ENCODE measurements around the gene CUTC. TPM values are rescaled to one million over a fixed set of nuclear protein-coding genes. Genes with fewer than 3 reads are reported as not detected.

The CUTC gene, protein sequence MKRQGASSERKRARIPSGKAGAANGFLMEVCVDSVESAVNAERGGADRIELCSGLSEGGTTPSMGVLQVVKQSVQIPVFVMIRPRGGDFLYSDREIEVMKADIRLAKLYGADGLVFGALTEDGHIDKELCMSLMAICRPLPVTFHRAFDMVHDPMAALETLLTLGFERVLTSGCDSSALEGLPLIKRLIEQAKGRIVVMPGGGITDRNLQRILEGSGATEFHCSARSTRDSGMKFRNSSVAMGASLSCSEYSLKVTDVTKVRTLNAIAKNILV
- total RNA-seq (10 to 100 TPM; 27.0 to 53.2 (median 37.7) TPM), polyA plus RNA-seq (10 to 100 TPM; 45.2 to 45.6 TPM)
- long read RNA-seq, donor 1, transcript CUTC-202 (9 exons, 1,346 nt): major isoform, 49 of 61 reads
- long read RNA-seq, donor 1, partial matches to known transcripts: 2 of 61 reads
- long read RNA-seq, donor 1, other reads (novel, unspliced or antisense): 8 of 61 reads
- long read RNA-seq, donor 2, transcript CUTC-202 (9 exons, 1,346 nt): major isoform, 190 of 216 reads
- long read RNA-seq, donor 2, partial matches to known transcripts: 4 of 216 reads
- long read RNA-seq, donor 2, other reads (novel, unspliced or antisense): 20 of 216 reads
- long read RNA-seq, donor 3, transcript CUTC-202 (9 exons, 1,346 nt): major isoform, 47 of 56 reads
- long read RNA-seq, donor 3, partial matches to known transcripts: 4 of 56 reads
- long read RNA-seq, donor 3, other reads (novel, unspliced or antisense): 4 of 56 reads

DNA sequence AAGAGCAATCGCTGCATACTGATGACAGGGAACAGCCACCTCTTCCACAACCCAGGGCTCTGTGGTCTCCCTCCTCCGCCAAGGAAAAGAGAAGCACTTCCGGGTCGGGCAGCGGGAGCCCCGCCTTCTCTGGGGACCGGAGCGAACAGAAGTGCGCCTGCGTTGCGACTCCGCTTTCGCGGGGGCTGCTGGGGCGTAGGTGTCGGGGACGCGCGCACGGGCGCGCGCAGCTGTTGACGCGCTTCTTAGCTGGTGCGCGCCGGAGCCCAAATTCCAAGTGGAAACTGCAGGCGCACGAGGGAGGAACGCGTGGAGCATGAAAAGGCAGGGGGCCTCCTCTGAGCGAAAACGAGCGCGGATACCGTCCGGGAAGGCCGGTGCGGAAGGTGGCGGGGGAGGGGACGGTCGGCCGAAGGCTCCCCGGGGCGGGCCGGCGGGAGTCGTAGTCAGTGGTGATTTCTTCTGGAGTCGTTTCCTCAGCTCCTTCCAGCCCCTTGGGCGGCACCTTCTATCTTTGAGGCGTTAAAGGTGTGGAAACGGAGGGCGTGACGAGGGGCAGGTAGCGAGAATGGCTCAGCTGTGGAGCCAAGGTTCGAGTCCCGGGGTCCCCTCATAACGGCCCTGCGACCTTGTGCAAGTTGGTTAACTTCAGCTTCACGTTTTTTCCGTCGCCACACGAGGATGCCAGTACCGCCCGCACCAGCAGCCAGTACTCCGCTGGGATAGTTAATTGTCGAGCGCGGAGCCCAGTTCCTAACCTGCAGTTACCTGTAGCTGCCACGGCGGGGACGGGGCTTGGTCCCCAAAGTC, at the start of gene CUTC, which contains the start of gene COX15:
CUTC (plus strand) TSS at position 202 of the 810 bp plus-strand sequence; CDS start at position 317, 115 bp downstream.
COX15 (minus strand) TSS at position 95 of the 810 bp plus-strand sequence; CDS start at position 17, 78 bp downstream.
- intact Hi-C loops (cut with DNase I): loop anchor here in 1 of 10 donors (5.0 kb wide), 1 partner anchor 110 kb away; the partner anchor contains the start of gene SLC25A28
- peak within 1 kb of the TSS; percentile 84 to 96 (median 92) for H3K27ac ChIP-seq
- H3K27me3 ChIP-seq: no peaks in the 10 kb centered on the region
- peak within 1 kb of the TSS; percentile 62 to 99 (median 89) for H3K4me3 ChIP-seq
- DNase-seq (peak; percentile 97 to 98 (median 98)), ATAC-seq (peak; percentile 98 to 99 (median 98))
- TF ChIP-seq POLR2A (IDR thresholded peaks at IDR 0.05): peak in 1 of 2 donors; percentile 83
- peak in 3 of 12 donors; percentile 13 to 32 (median 31) for TF ChIP-seq CTCF (IDR thresholded peaks at IDR 0.05)
- 0 to 1% (median 0%) methylated on average over 29 to 73 of the region's 73 CpGs for WGBS, 4 donors
- peaks cover 0 to 39% (median 18%) of the 10 kb centered on the region in 12 donors for H3K4me1 ChIP-seq
- no peaks in the 10 kb centered on the region for H3K9me3 ChIP-seq
- H3K36me3 ChIP-seq: peaks cover 0 to 41% (median 33%) of the 10 kb centered on the region in 9 donors

DNA sequence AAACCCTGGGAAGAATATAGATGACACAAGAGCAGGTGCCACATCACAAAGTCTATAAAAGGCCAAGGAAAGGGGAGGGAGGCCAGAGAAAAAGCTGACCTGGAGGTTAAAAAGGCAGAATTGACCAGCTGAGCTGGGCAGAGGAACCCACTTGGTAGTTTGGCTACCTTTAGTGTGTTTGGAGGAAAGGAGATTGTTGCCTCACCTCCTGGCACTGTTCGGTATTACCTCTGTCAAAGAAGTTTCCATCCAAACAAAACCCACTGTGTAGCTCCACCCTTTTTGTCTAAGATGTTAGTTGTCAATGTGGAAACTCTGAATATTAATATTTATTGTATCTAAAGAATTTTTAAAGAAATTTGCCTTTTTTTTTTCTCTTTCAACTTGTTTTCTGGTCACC, 49.3 kb upstream of the CUTC start:
- intact Hi-C loops (cut with DNase I): no loop called here
- peaks cover 0 to 9% (median 0%) of the 10 kb centered on the region in 12 donors for H3K4me1 ChIP-seq
- peaks cover 0 to 73% (median 34%) of the 10 kb centered on the region in 9 donors for H3K36me3 ChIP-seq
- H3K27me3 ChIP-seq: no peaks in the 10 kb centered on the region
- H3K9me3 ChIP-seq: no peaks in the 10 kb centered on the region
- no peak for TF ChIP-seq CTCF (IDR thresholded peaks at IDR 0.05)
- TF ChIP-seq POLR2A (IDR thresholded peaks at IDR 0.05): no peak
- WGBS, 4 donors: 83 to 96% (median 86%) methylated on average over 1 of the region's 1 CpG
- DNase-seq (no peak), ATAC-seq (no peak)
- H3K27ac ChIP-seq: no peak overlapping the region
- no peak overlapping the region for H3K4me3 ChIP-seq

- no peak for TF ChIP-seq POLR2A (IDR thresholded peaks at IDR 0.05)
- TF ChIP-seq CTCF (IDR thresholded peaks at IDR 0.05): no peak
- WGBS, 4 donors: 76 to 88% (median 82%) methylated on average over 2 of the region's 2 CpGs
- no peak for DNase-seq
- intact Hi-C loops (cut with DNase I): no loop called here
- no peaks in the 10 kb centered on the region for H3K27me3 ChIP-seq
- peak overlapping the region in 1 of 12 donors; percentile 42 for H3K27ac ChIP-seq
- no peak overlapping the region for H3K4me3 ChIP-seq
- H3K4me1 ChIP-seq: peaks cover 0 to 9% (median 0%) of the 10 kb centered on the region in 12 donors
- peak in 1 of 4 donors; percentile 77 for ATAC-seq
- peaks cover 0 to 72% (median 37%) of the 10 kb centered on the region in 9 donors for H3K36me3 ChIP-seq
- no peaks in the 10 kb centered on the region for H3K9me3 ChIP-seq
These were observed 46.5 kb upstream of the CUTC start for GRCh38 chr10:99685597-99685967.
